ENCODE results near the gene ANAPC7.

- TF ChIP-seq, protein P1, sequence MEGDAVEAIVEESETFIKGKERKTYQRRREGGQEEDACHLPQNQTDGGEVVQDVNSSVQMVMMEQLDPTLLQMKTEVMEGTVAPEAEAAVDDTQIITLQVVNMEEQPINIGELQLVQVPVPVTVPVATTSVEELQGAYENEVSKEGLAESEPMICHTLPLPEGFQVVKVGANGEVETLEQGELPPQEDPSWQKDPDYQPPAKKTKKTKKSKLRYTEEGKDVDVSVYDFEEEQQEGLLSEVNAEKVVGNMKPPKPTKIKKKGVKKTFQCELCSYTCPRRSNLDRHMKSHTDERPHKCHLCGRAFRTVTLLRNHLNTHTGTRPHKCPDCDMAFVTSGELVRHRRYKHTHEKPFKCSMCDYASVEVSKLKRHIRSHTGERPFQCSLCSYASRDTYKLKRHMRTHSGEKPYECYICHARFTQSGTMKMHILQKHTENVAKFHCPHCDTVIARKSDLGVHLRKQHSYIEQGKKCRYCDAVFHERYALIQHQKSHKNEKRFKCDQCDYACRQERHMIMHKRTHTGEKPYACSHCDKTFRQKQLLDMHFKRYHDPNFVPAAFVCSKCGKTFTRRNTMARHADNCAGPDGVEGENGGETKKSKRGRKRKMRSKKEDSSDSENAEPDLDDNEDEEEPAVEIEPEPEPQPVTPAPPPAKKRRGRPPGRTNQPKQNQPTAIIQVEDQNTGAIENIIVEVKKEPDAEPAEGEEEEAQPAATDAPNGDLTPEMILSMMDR (IDR thresholded peaks at IDR 0.05), result no peak
- no peak for TF ChIP-seq ZFX (IDR thresholded peaks at IDR 0.05; ENCODE audit: borderline replicate concordance)
Measured at GRCh38 chr12:110366321-110367142, 37.0 kb downstream of the ANAPC7 start.
